Right lobe of liver (tissue), 4 donors: ENCODE results near the gene NRCAM.

ENCODE experiments used
- CTCF ChIP-seq, 4 donors: fragments of 200-600 bp in 3 of 4; fragments of 450-650 bp in 1 of 4; IDR thresholded peaks; one replicate each; pipeline versions ENCODE4 v1.5.1 to v1.8.0; 2016 to 2022; ENCODE audit warnings: antibody characterized with exemption in 4 of 4, mild to moderate bottlenecking in 2 of 4
- POLR2A ChIP-seq: fragments of 450-650 bp; IDR thresholded peaks from one replicate; pipeline ENCODE4 v1.6.1; 2017; ENCODE audit warnings: antibody characterized with exemption, mild to moderate bottlenecking
- donor health status: DM: no; HTN: no; CAD: no.
- donor health status: DM: no; HTN: no; CAD: no.
- donor health status: DM: no; HTN: yes; CAD: no.

GRCh38 chr7:108402865-108403264 lies 53.4 kb downstream of the NRCAM start:
- no peak for TF ChIP-seq POLR2A
- TF ChIP-seq CTCF (IDR thresholded peaks at IDR 0.05), result no peak
